Measurements from ENCODE around the gene HPD. TPM values are rescaled to one million over a fixed set of nuclear protein-coding genes. Genes with fewer than 3 reads are reported as not detected.
A peak's percentile ranks its signal among the peaks of the same experiment; 100 is the strongest.

Gene HPD
- total and polyA plus RNA-seq, 2 of the 4 experiments (the other 2 are of a cell fraction) = 0.15 to 0.18 TPM

- H3K14ac ChIP-seq (replicated peaks; ENCODE audit: low read depth, low read length) = no peak overlapping the region
- no peak overlapping the region for H3K18ac ChIP-seq (ENCODE audit: low read depth, low read length)
- H2BK15ac ChIP-seq (ENCODE audit: low read depth, low read length) = no peak overlapping the region
- BruUV-seq (replicated peaks) = no TSS peak
- H2BK20ac ChIP-seq (ENCODE audit: low read depth, low read length) = no peak overlapping the region
- peak overlapping the region; percentile 60 for H3K4me2 ChIP-seq (ENCODE audit: low read depth, low read length)
- H3K4ac ChIP-seq (ENCODE audit: low read depth, low read length) = peak overlapping the region; percentile 14
- peak overlapping the region in 1 of 2 experiments; percentile 55; a peak in 1 of 4 replicates for H4K8ac ChIP-seq (ENCODE audit: low read depth in 2 of 2, low read length in 2 of 2)
- H2BK5ac ChIP-seq (ENCODE audit: low read depth, low read length, poor library complexity, severe bottlenecking) = no peak overlapping the region
- peaks cover 11% of the 10 kb centered on the region; the same call in 1 of the 2 replicates for H3K9me1 ChIP-seq (ENCODE audit: insufficient read depth, low read length)
- H2BK120ac ChIP-seq (ENCODE audit: low read depth, low read length) = no peak overlapping the region
- DNase-seq (peak; percentile 77), ATAC-seq (ENCODE audit: low read depth) (peak; percentile 82)
- H3K4me1 ChIP-seq (ENCODE audit: control insufficient read depth, insufficient read depth, low read length) = peaks cover 19% of the 10 kb centered on the region
- H4K91ac ChIP-seq (ENCODE audit: insufficient read depth, low read depth, low read length) = no peak overlapping the region
- no peak overlapping the region for H3K23ac ChIP-seq (ENCODE audit: low read depth, low read length)
- peaks cover 29% of the 10 kb centered on the region for H4K20me1 ChIP-seq (ENCODE audit: insufficient read depth, low read length)
- no peak for TF ChIP-seq RAD21 (IDR thresholded peaks at IDR 0.05; ENCODE audit: low read length)
- peak; percentile 89 for TF ChIP-seq USF2 (IDR thresholded peaks at IDR 0.05; ENCODE audit: low read depth, low read length)
- TF ChIP-seq POLR2A (IDR thresholded peaks at IDR 0.05; ENCODE audit: low read depth, low read length) = no peak
- no peak for TF ChIP-seq CTCF (conservative IDR thresholded peaks at IDR 0.05; ENCODE audit: low read depth, low read length)
- TF ChIP-seq MXI1 (IDR thresholded peaks at IDR 0.05; ENCODE audit: borderline replicate concordance, low read depth, low read length) = 0 out of 2 replicates have a peak, but pooled peaks have one; percentile 16
- TF ChIP-seq FOS (IDR thresholded peaks at IDR 0.05; ENCODE audit: low read depth, low read length) = peak; percentile 44; the same call in 1 of the 2 replicates
- no peak for TF ChIP-seq MAZ (IDR thresholded peaks at IDR 0.05; ENCODE audit: borderline replicate concordance, low read depth, low read length)
- TF ChIP-seq ELK1 (IDR thresholded peaks at IDR 0.05; ENCODE audit: borderline replicate concordance, low read depth, low read length) = no peak
- no peak for TF ChIP-seq CHD1 (IDR thresholded peaks at IDR 0.05; ENCODE audit: low read depth, low read length)
- H3K36me3 ChIP-seq (ENCODE audit: control insufficient read depth, insufficient read depth, low read length) = peaks cover 22% of the 10 kb centered on the region
- 20% methylated on average over 1 of the region's 1 CpG; no CpG with 5 or more reads in 1 of the 2 experiments for WGBS, 2 experiments (ENCODE audit: extremely low coverage in 2 of 2, insufficient read length in 1 of 2)
- no peaks in the 10 kb centered on the region for H3K27me3 ChIP-seq (ENCODE audit: control insufficient read depth, insufficient read depth, low read length)
- ChIA-PET POLR2A (ENCODE audit: unreplicated experiment) (no interaction called here), CTCF (interaction anchor here (3.6 kb wide), 1 partner anchor 100 kb away, joined by 16 read pairs; the partner anchor contains the start of gene RHOF)
- H3K79me1 ChIP-seq (ENCODE audit: low read depth in 1 of 2, low read length in 2 of 2) = peaks cover 34 to 57% of the 10 kb centered on the region in 2 experiments
- no peaks in the 10 kb centered on the region for H3K9me3 ChIP-seq (ENCODE audit: control insufficient read depth, insufficient read depth, low read length)
- H2AK9ac ChIP-seq (replicated peaks; ENCODE audit: low read depth, low read length, poor library complexity) = peak overlapping the region; percentile 56
- dilution Hi-C loops (cut with HindIII; ENCODE audit: low sequenced_read_pairs, unreplicated experiment) (no loop called here), in situ Hi-C loops (cut with MboI; ENCODE audit: low sequenced_read_pairs) (no loop called here), intact Hi-C loops (cut with micrococcal nuclease) (no loop called here)
- peak overlapping the region; percentile 51; the same call in 1 of the 2 replicates for H3K27ac ChIP-seq (ENCODE audit: insufficient read depth, low read length)
- no peak overlapping the region; the same call in 1 of the 2 replicates for H4K5ac ChIP-seq (ENCODE audit: low read depth, low read length)
- no peak overlapping the region for H3K56ac ChIP-seq (ENCODE audit: extremely low read depth, insufficient read depth, low read length)
- 0 out of 2 replicates have a peak overlapping the region, but pooled peaks have one; percentile 71 for H2AK5ac ChIP-seq (ENCODE audit: low read depth, low read length)
- no peak overlapping the region for H3K4me3 ChIP-seq (ENCODE audit: insufficient read depth, low read depth, low read length)
- no peak overlapping the region for H2AFZ ChIP-seq (replicated peaks; ENCODE audit: low read length, poor library complexity)
- H3K9ac ChIP-seq (ENCODE audit: low read depth, low read length) = no peak overlapping the region; the same call in 1 of the 2 replicates
Observed at GRCh38 chr12:121893961-121894460, 35.4 kb upstream of the HPD start.
